ENCODE results near the gene LRCOL1. TPM values are rescaled to one million over a fixed set of nuclear protein-coding genes. Genes with fewer than 3 reads are reported as not detected.

The LRCOL1 gene
- total and polyA plus RNA-seq, 2 of the 8 experiments (the other 6 are each of a cell fraction or from before 2014, with no cell fraction given) = not detected

DNA sequence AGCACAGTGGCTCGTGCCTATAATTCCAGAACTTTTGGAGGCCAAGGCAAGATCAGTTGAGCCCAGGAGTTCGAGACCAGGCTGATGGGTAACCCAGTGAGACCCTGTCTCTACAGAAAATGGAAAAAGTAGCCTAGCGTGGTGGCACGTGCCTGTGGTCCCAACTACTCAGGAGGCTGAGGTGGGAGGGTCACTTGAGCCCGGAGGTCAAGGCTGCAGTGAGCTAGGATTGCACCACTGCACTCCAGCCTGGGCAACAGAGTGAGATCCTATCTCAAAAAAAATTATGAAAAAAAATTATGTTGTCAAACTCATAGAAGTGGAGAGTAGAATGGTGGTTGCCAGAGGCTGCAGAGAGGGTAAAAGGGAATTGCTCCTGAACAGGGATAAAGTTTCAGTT lies 3.6 kb upstream of the LRCOL1 start (continued):
- TF ChIP-seq GTF2F1 (IDR thresholded peaks at IDR 0.05; ENCODE audit: borderline replicate concordance, low read depth, low read length) = no peak

All from H1 (cell line).